Measurements from ENCODE around the gene SIK1. TPM values are rescaled to one million over a fixed set of nuclear protein-coding genes. Genes with fewer than 3 reads are reported as not detected.

The SIK1 gene
- total and polyA plus RNA-seq, 2 donors (not counting 3 experiments of a cell fraction or from before 2014, with no cell fraction given): 0.59 to 3.3 TPM

DNA sequence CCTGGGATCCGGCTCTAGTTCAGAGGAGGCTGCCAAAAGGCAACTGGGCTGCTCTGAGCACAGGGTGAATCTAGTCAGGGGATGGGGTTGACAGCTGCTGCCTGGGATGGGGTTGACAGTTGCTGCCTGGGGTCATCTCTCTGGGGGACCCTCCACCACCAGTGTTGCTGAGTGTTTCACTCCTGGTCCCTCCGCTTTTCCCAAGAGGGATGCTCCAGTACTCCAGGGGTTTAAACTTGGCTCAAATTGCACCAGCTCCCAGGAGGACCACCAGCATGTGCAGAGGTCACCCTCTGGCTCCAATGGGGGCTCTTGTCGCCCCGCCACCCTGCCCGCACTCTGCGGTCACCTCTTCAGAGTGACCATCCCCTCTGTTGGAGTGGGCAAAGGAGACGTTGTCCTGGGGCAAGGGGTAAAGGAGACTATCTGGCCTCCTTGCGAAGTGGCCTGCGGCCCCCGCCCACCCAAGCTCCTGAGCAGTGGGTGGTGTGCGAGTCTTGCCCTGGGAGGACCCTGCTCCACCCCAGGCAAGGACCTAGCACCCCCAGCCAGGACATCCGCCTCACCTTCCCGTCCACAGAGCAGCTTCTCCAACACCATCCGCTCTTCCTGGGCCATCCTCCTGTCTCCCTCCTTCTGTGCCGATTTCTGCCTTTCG is 52.6 kb downstream of the SIK1 start:
- TF ChIP-seq POLR2AphosphoS5 (IDR thresholded peaks at IDR 0.05; ENCODE audit: insufficient read depth, low read depth, low read length): no peak
- no peak for TF ChIP-seq EZH2 (IDR thresholded peaks at IDR 0.05; ENCODE audit: borderline replicate concordance, low read depth, low read length, severe bottlenecking)
- TF ChIP-seq, protein P1, sequence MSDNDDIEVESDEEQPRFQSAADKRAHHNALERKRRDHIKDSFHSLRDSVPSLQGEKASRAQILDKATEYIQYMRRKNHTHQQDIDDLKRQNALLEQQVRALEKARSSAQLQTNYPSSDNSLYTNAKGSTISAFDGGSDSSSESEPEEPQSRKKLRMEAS (IDR thresholded peaks at IDR 0.05; ENCODE audit: insufficient read depth, insufficient read length): no peak
- no peak for TF ChIP-seq MYC (IDR thresholded peaks at IDR 0.05; ENCODE audit: low read depth, low read length)
- TF ChIP-seq POLR2A (IDR thresholded peaks at IDR 0.05; ENCODE audit: low read depth, low read length): no peak
- TF ChIP-seq GATA2 (IDR thresholded peaks at IDR 0.05; ENCODE audit: insufficient read depth, insufficient read length, low read depth, low read length): no peak
- DNase-seq (ENCODE audit: low read depth, low spot score): no peak
- CTCF ChIA-PET: no interaction called here
- BruUV-seq (replicated peaks): no TSS peak
- no peak overlapping the region for H3K27ac ChIP-seq (ENCODE audit: insufficient read depth, low read depth, low read length)
- POLR2A ChIA-PET: no interaction called here
- no peak overlapping the region for H3K4me2 ChIP-seq (ENCODE audit: insufficient read depth, low read length)
- dilution Hi-C loops (cut with MboI; ENCODE audit: extremely low pct_ligation_motif_present, low sequenced_read_pairs): no loop called here
- intact Hi-C loops (cut with micrococcal nuclease): no loop called here
- H3K79me2 ChIP-seq (ENCODE audit: control insufficient read depth, insufficient read depth, low read length): no peaks in the 10 kb centered on the region
- H3K4me1 ChIP-seq (ENCODE audit: control insufficient read depth, extremely low read depth, insufficient read depth, low read length): no peaks in the 10 kb centered on the region
- no peak overlapping the region for H2AFZ ChIP-seq (ENCODE audit: low read depth, low read length)
- H3K9me1 ChIP-seq (replicated peaks; ENCODE audit: control insufficient read depth, extremely low read depth, insufficient read depth, low read length): no peaks in the 10 kb centered on the region
- no peak for FAIRE-seq
- H3K9ac ChIP-seq (replicated peaks; ENCODE audit: extremely low read depth, insufficient read depth, low read length): no peak overlapping the region
- H3K27me3 ChIP-seq (ENCODE audit: control insufficient read depth in 2 of 2, insufficient read depth in 2 of 2, low read length in 2 of 2): peaks cover 0 to 1% of the 10 kb centered on the region in 2 experiments
- H4K20me1 ChIP-seq (replicated peaks; ENCODE audit: control insufficient read depth, extremely low read depth, insufficient read depth, low read length): no peaks in the 10 kb centered on the region
- no peaks in the 10 kb centered on the region for H3K9me3 ChIP-seq (replicated peaks; ENCODE audit: control insufficient read depth, insufficient read depth, low read length)
- no peak overlapping the region for H3K4me3 ChIP-seq (replicated peaks in 1 of 3; ENCODE audit: insufficient read depth in 1 of 3, low read depth in 1 of 3, low read length in 3 of 3)
- no peaks in the 10 kb centered on the region for H3K36me3 ChIP-seq (ENCODE audit: control insufficient read depth in 2 of 2, extremely low read depth in 1 of 2, insufficient read depth in 2 of 2, low read length in 2 of 2)

Measured in endothelial cell of umbilical vein (primary cell).